H1 (cell line): Measurements from ENCODE around the gene KRTAP1-3. TPM values are rescaled to one million over a fixed set of nuclear protein-coding genes. Genes with fewer than 3 reads are reported as not detected.

ENCODE experiments used
- CTCF ChIA-PET: fragments of 300-600 bp; sonication (Branson Sonifier 250); formaldehyde crosslinking; loops from one replicate; lab custom pipeline; 2021; ENCODE audit not compliant: partially characterized antibody; lab: Charles Lee
- POLR2A ChIA-PET: fragments of 300-600 bp; sonication (Branson Sonifier 250); formaldehyde crosslinking; loops from one replicate; lab custom pipeline; 2021; ENCODE audit warnings: inconsistent platforms; ENCODE audit not compliant: partially characterized antibody; lab: Charles Lee
- DNase-seq, 2 experiments: peaks; one replicate each; pipeline versions ENCODE4 v3.0.0 to v3.0.0-alpha.2; 2010 to 2022; ENCODE audit warnings: low spot score in 2 of 2, low read depth in 1 of 2, mixed read lengths in 1 of 2
- FAIRE-seq: peaks from 2 replicates; lab custom pipeline; 2011; peaks lifted over from hg19 to GRCh38; lab: Jason Lieb, UNC
- H2AFZ ChIP-seq: 2 replicates; pipeline ENCODE4 v1.8.1; 2012; ENCODE audit warnings: low read length, inconsistent platforms
- H2AK5ac ChIP-seq: 2 replicates; pipeline ENCODE4 v1.6.1; 2013; ENCODE audit warnings: low read depth, low read length
- H2BK120ac ChIP-seq: replicated peaks from 2 replicates; pipeline ENCODE3; 2013; ENCODE audit warnings: low read depth, low read length, inconsistent platforms
- H2BK12ac ChIP-seq: 2 replicates; pipeline ENCODE4 v1.6.1; 2013; ENCODE audit warnings: low read depth, low read length
- H2BK15ac ChIP-seq: 2 replicates; pipeline ENCODE4 v1.6.1; 2013; ENCODE audit warnings: low read length
- H2BK20ac ChIP-seq: 2 replicates; pipeline ENCODE4 v1.6.1; 2013; ENCODE audit warnings: low read length
- H2BK5ac ChIP-seq: 2 replicates; pipeline ENCODE4 v1.6.1; 2013; ENCODE audit warnings: low read depth, low read length
- H3K14ac ChIP-seq: 2 replicates; pipeline ENCODE4 v1.6.1; 2013; ENCODE audit warnings: inconsistent platforms; ENCODE audit not compliant: insufficient read length
- H3K18ac ChIP-seq: 2 replicates; pipeline ENCODE4 v1.6.1; 2013; ENCODE audit warnings: low read length; ENCODE audit errors: extremely low read depth
- H3K23ac ChIP-seq: 2 replicates; pipeline ENCODE4 v1.6.1; 2013; ENCODE audit warnings: inconsistent platforms; ENCODE audit not compliant: insufficient read length
- H3K23me2 ChIP-seq: 2 replicates; pipeline ENCODE4 v1.6.1; 2013; ENCODE audit warnings: low read depth, low read length
- H3K27ac ChIP-seq: 2 replicates; pipeline ENCODE4 v1.6.1; 2011; ENCODE audit warnings: low read depth, low read length, inconsistent platforms
- H3K27me3 ChIP-seq, 4 experiments: replicated peaks in 1 of 4; 1 replicate in 1 of 4; 2 replicates in 3 of 4; pipeline versions ENCODE4 v1.6.1 to v1.8.1; 2011 to 2013; ENCODE audit warnings: low read length in 3 of 4, mild to moderate bottlenecking in 3 of 4, inconsistent platforms in 2 of 4, mixed read lengths in 2 of 4, moderate library complexity in 1 of 4; ENCODE audit not compliant: control insufficient read depth in 3 of 4, insufficient read depth in 3 of 4; ENCODE audit errors: extremely low read depth in 1 of 4
- H3K36me3 ChIP-seq, 4 experiments: 2 replicates each; pipeline versions ENCODE4 v1.6.1 to v1.8.1; 2011 to 2013; ENCODE audit warnings: mild to moderate bottlenecking in 4 of 4, low read length in 3 of 4, moderate library complexity in 2 of 4, control low read depth in 1 of 4, inconsistent platforms in 1 of 4; ENCODE audit not compliant: insufficient read depth in 4 of 4, control insufficient read depth in 2 of 4
- H3K4ac ChIP-seq: replicated peaks from 2 replicates; pipeline ENCODE3; 2013; ENCODE audit warnings: low read length, low read depth, mixed read lengths, inconsistent platforms; ENCODE audit not compliant: insufficient read length
- H3K4me1 ChIP-seq, 4 experiments: replicated peaks in 1 of 4; 1 replicate in 1 of 4; 2 replicates in 3 of 4; pipeline versions ENCODE4 v1.6.1 to v1.8.1; 2011 to 2013; ENCODE audit warnings: low read length in 3 of 4, inconsistent platforms in 2 of 4, mixed read lengths in 1 of 4; ENCODE audit not compliant: insufficient read depth in 4 of 4, control insufficient read depth in 3 of 4
- H3K4me2 ChIP-seq, 2 experiments: 2 replicates each; pipeline versions ENCODE4 v1.6.1 to v1.8.1; 2011 to 2013; ENCODE audit warnings: low read depth in 2 of 2, low read length in 2 of 2, control low read depth in 1 of 2, inconsistent platforms in 1 of 2, mild to moderate bottlenecking in 1 of 2; ENCODE audit not compliant: insufficient read depth in 1 of 2
- H3K4me3 ChIP-seq, 4 experiments: fragments of 200-600, 300-600 bp in 1 of 4; sonication (generic), shearing (Covaris generic), sonication (Bioruptor Twin) in 1 of 4; 2 replicates each; pipeline versions ENCODE4 v1.5.1 to v1.8.1; 2011 to 2016; ENCODE audit warnings: low read length in 4 of 4, low read depth in 3 of 4, control low read depth in 2 of 4, inconsistent platforms in 2 of 4, mild to moderate bottlenecking in 2 of 4, mixed read lengths in 1 of 4, moderate library complexity in 1 of 4; ENCODE audit not compliant: insufficient read depth in 2 of 4; ENCODE audit errors: extremely low read depth in 1 of 4
- H3K56ac ChIP-seq: replicated peaks from 2 replicates; pipeline ENCODE3; 2013; ENCODE audit warnings: low read depth, mild to moderate bottlenecking, mixed read lengths, low read length, inconsistent platforms; ENCODE audit not compliant: insufficient read length
- H3K79me1 ChIP-seq: 2 replicates; pipeline ENCODE4 v1.6.1; 2013; ENCODE audit warnings: low read depth, low read length, control low read depth
- H3K79me2 ChIP-seq, 2 experiments: 2 replicates each; pipeline versions ENCODE4 v1.6.1 to v1.8.1; 2012 to 2013; ENCODE audit warnings: low read length in 2 of 2, mild to moderate bottlenecking in 2 of 2, inconsistent platforms in 1 of 2; ENCODE audit not compliant: insufficient read depth in 2 of 2, control insufficient read depth in 1 of 2
- H3K9ac ChIP-seq, 4 experiments: replicated peaks in 1 of 4; 1 replicate in 1 of 4; 2 replicates in 3 of 4; pipeline versions ENCODE4 v1.6.1 to v1.8.1; 2011 to 2013; ENCODE audit warnings: low read depth in 3 of 4, low read length in 3 of 4, control low read depth in 2 of 4, mild to moderate bottlenecking in 2 of 4, moderate library complexity in 2 of 4, inconsistent platforms in 1 of 4; ENCODE audit errors: extremely low read depth in 1 of 4
- H3K9me3 ChIP-seq, 2 experiments: 2 replicates each; pipeline versions ENCODE4 v1.6.1 to v1.8.1; 2012 to 2013; ENCODE audit warnings: mild to moderate bottlenecking in 2 of 2, moderate library complexity in 2 of 2, control low read depth in 1 of 2, inconsistent platforms in 1 of 2, low read depth in 1 of 2, low read length in 1 of 2, mixed read lengths in 1 of 2; ENCODE audit not compliant: insufficient read depth in 2 of 2
- H4K20me1 ChIP-seq, 2 experiments: replicated peaks in 1 of 2; 2 replicates each; pipeline versions ENCODE3 to v1.8.1; 2011 to 2013; ENCODE audit warnings: inconsistent platforms in 2 of 2, low read length in 2 of 2, mild to moderate bottlenecking in 1 of 2; ENCODE audit not compliant: insufficient read depth in 2 of 2, control insufficient read depth in 1 of 2
- H4K5ac ChIP-seq: 2 replicates; pipeline ENCODE4 v1.6.1; 2013; ENCODE audit warnings: low read length, low read depth, mixed read lengths, inconsistent platforms; ENCODE audit not compliant: insufficient read length
- H4K8ac ChIP-seq: 2 replicates; pipeline ENCODE4 v1.8.0; 2013; ENCODE audit warnings: mild to moderate bottlenecking, moderate library complexity, low read length, inconsistent platforms; ENCODE audit not compliant: insufficient read depth; ENCODE audit errors: extremely low read depth
- H4K91ac ChIP-seq: replicated peaks from 2 replicates; pipeline ENCODE3; 2013; ENCODE audit warnings: low read length, mixed read lengths, inconsistent platforms; ENCODE audit not compliant: insufficient read length
- ASH2L ChIP-seq: fragments of 200-600, 300-600 bp; sonication (generic); IDR thresholded peaks from one replicate; pipeline ENCODE4 v1.7.1; 2017; ENCODE audit warnings: low read length
- BCL11A ChIP-seq, 2 experiments: IDR thresholded peaks; one replicate each; pipeline ENCODE4 v1.6.1; 2011; ENCODE audit warnings: low read depth in 2 of 2, low read length in 2 of 2, mild to moderate bottlenecking in 2 of 2
- CEBPB ChIP-seq: IDR thresholded peaks from 2 replicates; pipeline ENCODE4 v1.6.1; 2012; ENCODE audit warnings: low read depth, low read length
- EGR1 ChIP-seq: IDR thresholded peaks from 2 replicates; pipeline ENCODE4 v1.6.1; 2011; ENCODE audit warnings: low read depth, low read length, borderline replicate concordance
- GABPA ChIP-seq: IDR thresholded peaks from 2 replicates; pipeline ENCODE4 v1.6.1; 2011; ENCODE audit warnings: mild to moderate bottlenecking, low read length, moderate library complexity, borderline replicate concordance; ENCODE audit not compliant: insufficient read depth
- KDM1A ChIP-seq: fragments of 200-600, 300-600 bp; sonication (generic); IDR thresholded peaks from 2 replicates; pipeline ENCODE4 v1.7.1; 2016; ENCODE audit warnings: mild to moderate bottlenecking, low read length, borderline replicate concordance
- PHF8 ChIP-seq: fragments of 200-600 bp; sonication (generic); conservative IDR thresholded peaks from 2 replicates; pipeline ENCODE4 v1.7.1; 2012; ENCODE audit warnings: low read depth, mild to moderate bottlenecking, inconsistent platforms, low read length, moderate library complexity
- RBBP5 ChIP-seq: IDR thresholded peaks from 2 replicates; pipeline ENCODE4 v1.7.1; 2012; ENCODE audit warnings: low read depth, mild to moderate bottlenecking, inconsistent platforms, low read length, moderate library complexity, borderline replicate concordance
- WGBS, 2 experiments: shearing (Covaris generic) in 1 of 2; methylation state at CpG; one replicate each; pipeline versions ENCODE4 v1.1.6 to v1.1.7; 2013 to 2015; ENCODE audit warnings: low lambda C conversion rate in 2 of 2, mixed read lengths in 2 of 2, inconsistent platforms in 1 of 2, low coverage in 1 of 2, missing lambda C conversion rate in 1 of 2; ENCODE audit not compliant: insufficient replicate concordance in 2 of 2, insufficient coverage in 1 of 2, insufficient read length in 1 of 2; ENCODE audit errors: extremely low coverage in 1 of 2, missing lambda C conversion rate in 1 of 2; 5-methylcytosine and 5-hydroxymethylcytosine counted together
- polyA plus RNA-seq, 7 experiments: library from polyadenylated mRNA; depleted of rRNA in 3 of 7; stranded (reverse) in 5 of 7; unstranded in 2 of 7; fragments of >200 nt in 5 of 7; fragments of 200-250 nt in 2 of 7; gene quantifications; 1 replicate in 5 of 7; 2 replicates in 1 of 7; 4 replicates in 1 of 7; pipeline versions ENCODE4 v1.2.1 to v1.2.3, GENCODE V29; 2011 to 2013; ENCODE audit warnings: missing spikeins in 2 of 7, mixed read lengths in 2 of 7
- total RNA-seq: library from RNA; stranded (reverse); fragmentation: NEBNext Ultra II Directional; extraction: Animal tissue kit (Norgen Biotek cat#: 25700); gene quantifications from 2 replicates; pipeline ENCODE4 v1.2.1, GENCODE V29; 2021
- TF ChIP-seq, protein P1 (sequence below): IDR thresholded peaks from 2 replicates; pipeline ENCODE4 v1.6.1; 2012; ENCODE audit warnings: inconsistent platforms

The KRTAP1-3 gene
- total and polyA plus RNA-seq, 2 of the 8 experiments (the other 6 are each of a cell fraction or from before 2014, with no cell fraction given), result not detected

DNA sequence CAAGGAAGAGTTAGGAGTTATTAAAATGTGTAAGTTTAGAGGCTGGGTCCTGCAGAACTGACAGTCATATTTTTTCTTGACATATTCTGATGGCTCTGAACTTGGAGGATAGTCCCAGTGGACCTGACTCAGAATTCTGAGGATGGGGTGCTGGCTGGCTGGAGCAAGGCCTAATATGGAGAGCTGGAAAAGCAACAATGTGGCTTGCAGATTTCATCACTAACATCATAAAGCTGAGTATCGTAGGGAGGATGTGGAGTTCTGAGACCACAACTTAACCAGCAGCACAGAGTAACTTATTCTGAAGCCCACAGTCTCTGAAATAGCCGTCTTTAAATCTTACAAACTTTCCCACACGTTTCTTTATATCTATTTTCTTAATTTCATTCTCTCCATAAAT is 10.0 kb downstream of the KRTAP1-3 start:
- Histone ChIP-seq H2BK20ac (no peak overlapping the region), H4K8ac (no peak overlapping the region), H2BK5ac (no peak overlapping the region), H3K4me3 (no peak overlapping the region), H3K36me3 (no peaks in the 10 kb centered on the region), H3K9ac (no peak overlapping the region), H4K20me1 (no peaks in the 10 kb centered on the region), H3K23ac (no peak overlapping the region), H3K18ac (no peak overlapping the region), H3K27ac (no peak overlapping the region), H4K91ac (no peak overlapping the region), H2BK15ac (no peak overlapping the region), H2BK12ac (no peak overlapping the region), H3K4me1 (no peaks in the 10 kb centered on the region; a peak in 1 of 7 replicates), H3K4ac (no peak overlapping the region), H3K4me2 (no peak overlapping the region), H3K14ac (no peak overlapping the region), H3K9me3 (no peaks in the 10 kb centered on the region), H2BK120ac (no peak overlapping the region), H3K23me2 (no peaks in the 10 kb centered on the region), H3K79me1 (no peaks in the 10 kb centered on the region), H3K27me3 (no peaks in the 10 kb centered on the region), H2AFZ (no peak overlapping the region), H3K56ac (no peak overlapping the region), H4K5ac (no peak overlapping the region), H3K79me2 (no peaks in the 10 kb centered on the region), H2AK5ac (no peak overlapping the region)
- ChIA-PET POLR2A (interaction anchor here (0.6 kb wide), 1 partner anchor 30 kb away, joined by 3 read pairs; no protein-coding TSS in a partner anchor), CTCF (interaction anchor here (1.1 to 1.2 kb wide), 2 partner anchors 8 to 93 kb away, joined by 3 read pairs; no protein-coding TSS in a partner anchor)
- DNase-seq (no peak), FAIRE-seq (no peak)
- WGBS, 2 experiments, result 91 to 100% methylated on average over 2 to 3 of the region's 3 CpGs
- TF ChIP-seq, protein P1, sequence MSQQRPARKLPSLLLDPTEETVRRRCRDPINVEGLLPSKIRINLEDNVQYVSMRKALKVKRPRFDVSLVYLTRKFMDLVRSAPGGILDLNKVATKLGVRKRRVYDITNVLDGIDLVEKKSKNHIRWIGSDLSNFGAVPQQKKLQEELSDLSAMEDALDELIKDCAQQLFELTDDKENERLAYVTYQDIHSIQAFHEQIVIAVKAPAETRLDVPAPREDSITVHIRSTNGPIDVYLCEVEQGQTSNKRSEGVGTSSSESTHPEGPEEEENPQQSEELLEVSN, result no peak
- TF ChIP-seq BCL11A (IDR thresholded peaks at IDR 0.05; ENCODE audit: low read depth in 2 of 2, low read length in 2 of 2) (no peak), ASH2L (no peak), CEBPB (no peak), KDM1A (no peak), RBBP5 (no peak), EGR1 (no peak), GABPA (no peak), PHF8 (no peak)
